ENCODE results near the gene SH3BP1.

The SH3BP1 gene

GRCh38 chr22:37632174-37633088, 7.0 kb upstream of the SH3BP1 start:
- H3K4me3 ChIP-seq (ENCODE audit: low read depth, low read length), result no peak overlapping the region

GRCh38 chr22:37633089-37633624, 6.3 kb upstream of the SH3BP1 start:
- H3K4me3 ChIP-seq (ENCODE audit: low read depth, low read length), result no peak overlapping the region

- H3K4me3 ChIP-seq (ENCODE audit: low read depth, low read length), result no peak overlapping the region
Measured at GRCh38 chr22:37633625-37634416, 5.6 kb upstream of the SH3BP1 start.

GRCh38 chr22:37634417-37634924, 5.0 kb upstream of the SH3BP1 start:
- no peak overlapping the region for H3K4me3 ChIP-seq (ENCODE audit: low read depth, low read length)

GRCh38 chr22:37635157-37635556, 4.3 kb upstream of the SH3BP1 start:
- H3K4me3 ChIP-seq (ENCODE audit: low read depth, low read length), result no peak overlapping the region

GRCh38 chr22:37636186-37636948, 3.1 kb upstream of the SH3BP1 start:
- H3K4me3 ChIP-seq (ENCODE audit: low read depth, low read length), result no peak overlapping the region

GRCh38 chr22:37636949-37637273, 2.6 kb upstream of the SH3BP1 start:
- no peak overlapping the region for H3K4me3 ChIP-seq (ENCODE audit: low read depth, low read length)

- H3K4me3 ChIP-seq (ENCODE audit: low read depth, low read length), result no peak overlapping the region
Measured at GRCh38 chr22:37638391-37639069, 939 bp upstream of the SH3BP1 start.

GRCh38 chr22:37639771-37640590, 512 bp downstream of the SH3BP1 start:
- peak overlapping the region; percentile 44 for H3K4me3 ChIP-seq (ENCODE audit: low read depth, low read length)

GRCh38 chr22:37640591-37641560, 1.4 kb downstream of the SH3BP1 start:
- peak overlapping the region; percentile 30 for H3K4me3 ChIP-seq (ENCODE audit: low read depth, low read length)

GRCh38 chr22:37641561-37641949, 2.1 kb downstream of the SH3BP1 start:
- no peak overlapping the region for H3K4me3 ChIP-seq (ENCODE audit: low read depth, low read length)

GRCh38 chr22:37643225-37643847, 3.9 kb downstream of the SH3BP1 start:
- H3K4me3 ChIP-seq (ENCODE audit: low read depth, low read length), result no peak overlapping the region

- no peak overlapping the region for H3K4me3 ChIP-seq (ENCODE audit: low read depth, low read length)
Measured at GRCh38 chr22:37647317-37647716, 7.8 kb downstream of the SH3BP1 start.

GRCh38 chr22:37647928-37648327, 8.5 kb downstream of the SH3BP1 start:
- H3K4me3 ChIP-seq (ENCODE audit: low read depth, low read length), result no peak overlapping the region

GRCh38 chr22:37650463-37651136, 11.1 kb downstream of the SH3BP1 start:
- H3K4me3 ChIP-seq (ENCODE audit: low read depth, low read length), result no peak overlapping the region

- H3K4me3 ChIP-seq (ENCODE audit: low read depth, low read length), result no peak overlapping the region
Measured at GRCh38 chr22:37654563-37655251, 15.2 kb downstream of the SH3BP1 start.

- H3K4me3 ChIP-seq (ENCODE audit: low read depth, low read length), result no peak overlapping the region
Measured at GRCh38 chr22:37655252-37655563, 15.7 kb downstream of the SH3BP1 start.
